ENCODE results near the gene CTSA.
"Not testable (repeated sequence)": the region's sequence is repeated elsewhere in the genome, so short reads cannot be mapped to it uniquely, and the experiment has no call there.

The CTSA gene

GRCh38 chr20:45919542-45920399 is 28.6 kb downstream of the CTSA start:
- no peak for DNase-seq

- no peak for DNase-seq
These were observed 29.6 kb downstream of the CTSA start for GRCh38 chr20:45920462-45921336.

GRCh38 chr20:45921337-45922189 is 30.4 kb downstream of the CTSA start:
- no peak for DNase-seq

- DNase-seq, result no peak
These were observed 33.5 kb downstream of the CTSA start for GRCh38 chr20:45924391-45925261.

GRCh38 chr20:45925821-45926506 is 34.8 kb downstream of the CTSA start:
- no peak for DNase-seq

- no peak for DNase-seq
These were observed 35.6 kb downstream of the CTSA start for GRCh38 chr20:45926731-45927070.

- DNase-seq, result no peak
These were observed 36.1 kb downstream of the CTSA start for GRCh38 chr20:45927071-45927878.

- not testable (repeated sequence) for DNase-seq
These were observed 40.5 kb downstream of the CTSA start for GRCh38 chr20:45931680-45932079.

GRCh38 chr20:45933266-45934045 is 42.3 kb downstream of the CTSA start:
- no peak for DNase-seq

- no peak for DNase-seq
These were observed 43.0 kb downstream of the CTSA start for GRCh38 chr20:45934046-45934585.

- peak; percentile 90 for DNase-seq
These were observed 43.7 kb downstream of the CTSA start, which contains the start of gene PCIF1 for GRCh38 chr20:45934586-45935415. PCIF1 (plus strand) TSS chr20:45934683; CDS start chr20:45939000, 4,317 bp downstream.

GRCh38 chr20:45935416-45936046 is 44.4 kb downstream of the CTSA start:
- DNase-seq, result no peak

GRCh38 chr20:45937765-45938164 is 46.6 kb downstream of the CTSA start:
- no peak for DNase-seq

- no peak for DNase-seq
These were observed 47.7 kb downstream of the CTSA start for GRCh38 chr20:45938727-45939438.

- no peak for DNase-seq
These were observed 48.9 kb downstream of the CTSA start for GRCh38 chr20:45940053-45940452.

GRCh38 chr20:45940469-45940868 is 49.3 kb downstream of the CTSA start:
- DNase-seq, result no peak

- no peak for DNase-seq
These were observed 52.5 kb downstream of the CTSA start for GRCh38 chr20:45943613-45944012.
